ENCODE data around the gene MYH14.

GRCh38 chr19:50242581-50242980 lies 39.2 kb downstream of the MYH14 start:
- TF ChIP-seq BRCA1 (CRISPR knock-in tag; IDR thresholded peaks at IDR 0.05), result no peak
- TF ChIP-seq, protein P1, sequence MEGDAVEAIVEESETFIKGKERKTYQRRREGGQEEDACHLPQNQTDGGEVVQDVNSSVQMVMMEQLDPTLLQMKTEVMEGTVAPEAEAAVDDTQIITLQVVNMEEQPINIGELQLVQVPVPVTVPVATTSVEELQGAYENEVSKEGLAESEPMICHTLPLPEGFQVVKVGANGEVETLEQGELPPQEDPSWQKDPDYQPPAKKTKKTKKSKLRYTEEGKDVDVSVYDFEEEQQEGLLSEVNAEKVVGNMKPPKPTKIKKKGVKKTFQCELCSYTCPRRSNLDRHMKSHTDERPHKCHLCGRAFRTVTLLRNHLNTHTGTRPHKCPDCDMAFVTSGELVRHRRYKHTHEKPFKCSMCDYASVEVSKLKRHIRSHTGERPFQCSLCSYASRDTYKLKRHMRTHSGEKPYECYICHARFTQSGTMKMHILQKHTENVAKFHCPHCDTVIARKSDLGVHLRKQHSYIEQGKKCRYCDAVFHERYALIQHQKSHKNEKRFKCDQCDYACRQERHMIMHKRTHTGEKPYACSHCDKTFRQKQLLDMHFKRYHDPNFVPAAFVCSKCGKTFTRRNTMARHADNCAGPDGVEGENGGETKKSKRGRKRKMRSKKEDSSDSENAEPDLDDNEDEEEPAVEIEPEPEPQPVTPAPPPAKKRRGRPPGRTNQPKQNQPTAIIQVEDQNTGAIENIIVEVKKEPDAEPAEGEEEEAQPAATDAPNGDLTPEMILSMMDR (CRISPR knock-in tag; IDR thresholded peaks at IDR 0.05), result no peak
- no peak for TF ChIP-seq CBX5 (CRISPR knock-in tag; IDR thresholded peaks at IDR 0.05; ENCODE audit: borderline replicate concordance)
